Measurements from ENCODE around the gene CDK19. TPM values are rescaled to one million over a fixed set of nuclear protein-coding genes. Genes with fewer than 3 reads are reported as not detected.

CDK19 gene
- total and polyA plus RNA-seq, 10 of the 15 experiments (the other 5 are each of a cell fraction or from before 2014, with no cell fraction given), result 4.6 to 21.4 (median 12.4) TPM

DNA sequence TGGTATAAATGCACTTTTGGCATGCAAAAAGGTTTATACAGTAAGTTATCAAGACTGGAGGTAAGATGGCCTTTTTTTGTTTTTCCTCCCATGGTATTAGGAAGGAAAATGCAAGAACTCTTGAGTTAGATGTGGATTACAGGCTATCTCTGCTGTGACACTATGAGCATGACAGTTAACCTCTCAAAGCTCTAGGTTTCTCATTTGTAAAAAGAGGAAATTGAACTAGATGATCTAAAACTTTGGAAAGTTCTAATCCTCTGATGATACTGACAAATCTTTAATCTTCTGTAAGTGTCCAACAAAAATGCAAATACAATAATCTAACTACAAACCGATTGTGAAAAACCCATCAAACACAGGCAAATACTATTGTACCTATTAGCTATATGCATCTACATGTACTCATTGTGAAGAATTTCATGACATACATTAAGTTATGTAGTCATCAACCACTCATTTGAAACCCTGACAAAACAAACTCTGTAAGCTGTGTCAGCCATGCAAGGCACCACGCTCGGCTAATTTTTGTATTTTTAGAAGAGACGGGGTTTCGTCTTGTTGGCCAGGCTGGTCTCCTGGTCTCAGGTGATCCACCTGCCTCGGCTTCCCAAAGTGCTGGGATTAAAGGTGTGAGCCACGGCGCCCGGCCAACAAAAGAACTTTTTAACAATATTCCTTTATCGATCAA lies 4.2 kb downstream of the CDK19 start (continued):
- TF ChIP-seq YY1 (IDR thresholded peaks at IDR 0.05; ENCODE audit: low read depth, low read length) (peak; percentile 61), JUNB (IDR thresholded peaks at IDR 0.05) (peak; percentile 66; the same call in 1 of the 2 replicates), HCFC1 (IDR thresholded peaks at IDR 0.05; ENCODE audit: low read length) (no peak), RFX5 (IDR thresholded peaks at IDR 0.05; ENCODE audit: low read depth, low read length) (no peak), SPI1 (IDR thresholded peaks at IDR 0.05; ENCODE audit: borderline replicate concordance, insufficient read depth, low read depth, low read length) (0 out of 2 replicates have a peak, but pooled peaks have one; percentile 22), EED (IDR thresholded peaks at IDR 0.05; ENCODE audit: low read depth) (peak; percentile 69), RBBP5 (conservative IDR thresholded peaks at IDR 0.05) (no peak), MXI1 (IDR thresholded peaks at IDR 0.05; ENCODE audit: low read depth, low read length) (no peak), CREB1 (IDR thresholded peaks at IDR 0.05; ENCODE audit: low read depth) (peak; percentile 95)
- TF ChIP-seq, protein P1, sequence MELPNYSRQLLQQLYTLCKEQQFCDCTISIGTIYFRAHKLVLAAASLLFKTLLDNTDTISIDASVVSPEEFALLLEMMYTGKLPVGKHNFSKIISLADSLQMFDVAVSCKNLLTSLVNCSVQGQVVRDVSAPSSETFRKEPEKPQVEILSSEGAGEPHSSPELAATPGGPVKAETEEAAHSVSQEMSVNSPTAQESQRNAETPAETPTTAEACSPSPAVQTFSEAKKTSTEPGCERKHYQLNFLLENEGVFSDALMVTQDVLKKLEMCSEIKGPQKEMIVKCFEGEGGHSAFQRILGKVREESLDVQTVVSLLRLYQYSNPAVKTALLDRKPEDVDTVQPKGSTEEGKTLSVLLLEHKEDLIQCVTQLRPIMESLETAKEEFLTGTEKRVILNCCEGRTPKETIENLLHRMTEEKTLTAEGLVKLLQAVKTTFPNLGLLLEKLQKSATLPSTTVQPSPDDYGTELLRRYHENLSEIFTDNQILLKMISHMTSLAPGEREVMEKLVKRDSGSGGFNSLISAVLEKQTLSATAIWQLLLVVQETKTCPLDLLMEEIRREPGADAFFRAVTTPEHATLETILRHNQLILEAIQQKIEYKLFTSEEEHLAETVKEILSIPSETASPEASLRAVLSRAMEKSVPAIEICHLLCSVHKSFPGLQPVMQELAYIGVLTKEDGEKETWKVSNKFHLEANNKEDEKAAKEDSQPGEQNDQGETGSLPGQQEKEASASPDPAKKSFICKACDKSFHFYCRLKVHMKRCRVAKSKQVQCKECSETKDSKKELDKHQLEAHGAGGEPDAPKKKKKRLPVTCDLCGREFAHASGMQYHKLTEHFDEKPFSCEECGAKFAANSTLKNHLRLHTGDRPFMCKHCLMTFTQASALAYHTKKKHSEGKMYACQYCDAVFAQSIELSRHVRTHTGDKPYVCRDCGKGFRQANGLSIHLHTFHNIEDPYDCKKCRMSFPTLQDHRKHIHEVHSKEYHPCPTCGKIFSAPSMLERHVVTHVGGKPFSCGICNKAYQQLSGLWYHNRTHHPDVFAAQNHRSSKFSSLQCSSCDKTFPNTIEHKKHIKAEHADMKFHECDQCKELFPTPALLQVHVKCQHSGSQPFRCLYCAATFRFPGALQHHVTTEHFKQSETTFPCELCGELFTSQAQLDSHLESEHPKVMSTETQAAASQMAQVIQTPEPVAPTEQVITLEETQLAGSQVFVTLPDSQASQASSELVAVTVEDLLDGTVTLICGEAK (IDR thresholded peaks at IDR 0.05; ENCODE audit: borderline replicate concordance), result no peak

Data from GM12878 (cell line).